Stimulated activated CD4-positive, alpha-beta T cell treated with anti-CD3 and anti-CD28 coated beads, Interleukin-1b, Interleukin-23, amount 100 ng/mL, for 4 hours (primary cell): ENCODE results near the gene ATF6B.
"Not testable (repeated sequence)": the region's sequence is repeated elsewhere in the genome, so short reads cannot be mapped to it uniquely, and the experiment has no call there.

Experiments
- DNase-seq, 2 donors: peaks; one replicate each; pipeline ENCODE4 v3.0.0-alpha.2; 2020; ENCODE audit warnings: low read depth in 2 of 2

The ATF6B gene

GRCh38 chr6:32081168-32081990 lies 46.7 kb downstream of the ATF6B start:
- DNase-seq, result no peak

- DNase-seq, result no peak
These were observed 48.3 kb downstream of the ATF6B start for GRCh38 chr6:32079566-32080290.

DNA sequence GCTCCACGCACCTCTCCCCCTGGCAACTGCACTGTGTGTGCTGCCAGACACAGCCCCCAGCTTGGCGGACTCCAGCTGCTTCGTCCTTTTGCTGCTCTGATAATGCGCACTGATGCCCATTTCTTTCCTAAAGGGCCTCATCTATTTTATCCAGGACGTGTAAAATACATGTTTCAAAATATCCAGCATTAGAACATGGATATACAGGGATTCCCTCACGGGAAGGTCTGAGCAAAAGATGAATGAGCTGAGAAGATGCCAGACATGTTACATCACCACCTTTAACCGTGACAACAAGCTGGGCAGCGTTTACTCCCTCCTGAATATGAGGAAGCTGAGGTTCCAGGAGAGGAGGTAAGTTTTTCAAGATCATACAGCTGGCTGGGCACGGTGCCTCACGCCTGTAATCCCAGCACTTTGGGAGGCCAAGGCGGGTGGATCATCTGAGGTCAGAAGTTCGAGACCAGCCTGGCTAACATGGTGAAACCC lies 51.7 kb downstream of the ATF6B start:
- no peak for DNase-seq

- DNase-seq, result no peak
These were observed 52.3 kb downstream of the ATF6B start for GRCh38 chr6:32075781-32076180.

- DNase-seq, result no peak
These were observed 53.0 kb downstream of the ATF6B start for GRCh38 chr6:32074996-32075532.

GRCh38 chr6:32073613-32074012 lies 54.4 kb downstream of the ATF6B start:
- DNase-seq, result no peak

- DNase-seq, result no peak
These were observed 54.9 kb downstream of the ATF6B start for GRCh38 chr6:32073101-32073500.

DNA sequence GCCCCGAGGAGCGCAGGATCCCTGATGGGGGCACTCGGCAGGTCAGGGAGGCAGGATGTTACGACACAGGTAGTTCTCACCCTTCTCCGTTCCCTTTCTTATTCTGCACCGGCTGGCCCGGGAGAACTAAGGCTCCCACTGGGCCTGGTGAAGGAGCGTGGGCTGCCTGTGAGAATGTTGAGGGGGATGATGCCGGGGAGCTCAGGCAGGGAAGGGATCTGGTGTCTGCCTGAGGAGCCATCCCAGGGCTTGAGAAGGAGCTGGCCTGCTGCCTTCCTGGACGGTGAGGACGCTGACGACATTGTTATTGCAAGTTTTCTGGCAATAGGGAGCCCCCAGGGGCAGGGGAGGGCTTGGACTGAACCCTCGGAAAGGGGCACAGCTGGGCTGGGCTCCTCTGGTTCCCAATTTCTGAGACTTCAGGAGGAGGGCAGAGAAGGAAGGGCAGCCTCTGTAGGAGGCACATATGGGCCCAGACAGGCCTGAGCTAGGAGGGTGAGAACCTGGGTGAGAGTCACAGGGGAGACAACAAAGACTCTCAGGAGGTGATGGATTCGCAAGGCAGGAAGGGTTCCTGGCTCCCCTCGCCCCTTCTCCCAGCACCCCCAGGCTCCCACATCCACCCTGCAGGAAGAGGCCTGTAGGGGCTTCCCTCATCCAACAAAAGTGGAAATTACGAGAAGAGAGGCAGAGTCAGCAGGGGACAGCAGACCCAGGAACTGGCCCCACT lies 57.1 kb downstream of the ATF6B start:
- no peak for DNase-seq

- no peak for DNase-seq
These were observed 58.0 kb downstream of the ATF6B start for GRCh38 chr6:32069878-32070515.

DNA sequence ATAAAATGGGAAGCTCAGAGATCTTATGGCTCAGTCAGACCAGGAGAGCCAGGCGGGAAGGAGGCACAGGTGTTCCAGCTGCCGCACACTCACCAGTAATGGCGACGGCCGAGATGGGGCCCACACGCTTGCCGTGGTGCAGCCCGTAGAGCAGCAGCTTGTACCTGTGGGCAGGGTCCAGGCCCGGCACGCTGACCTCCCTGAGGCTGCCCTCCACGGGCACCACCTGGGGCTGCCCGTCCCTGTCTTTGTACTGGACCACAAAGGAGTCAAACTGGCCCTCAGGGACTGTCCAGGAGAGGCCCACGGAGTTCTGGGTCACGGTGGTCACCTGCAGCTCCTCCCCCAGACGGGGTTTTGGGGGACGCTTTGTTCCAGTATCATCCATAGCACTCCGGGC lies 58.6 kb downstream of the ATF6B start:
- no peak for DNase-seq

- no peak for DNase-seq
These were observed 59.2 kb downstream of the ATF6B start for GRCh38 chr6:32068867-32069266.

DNA sequence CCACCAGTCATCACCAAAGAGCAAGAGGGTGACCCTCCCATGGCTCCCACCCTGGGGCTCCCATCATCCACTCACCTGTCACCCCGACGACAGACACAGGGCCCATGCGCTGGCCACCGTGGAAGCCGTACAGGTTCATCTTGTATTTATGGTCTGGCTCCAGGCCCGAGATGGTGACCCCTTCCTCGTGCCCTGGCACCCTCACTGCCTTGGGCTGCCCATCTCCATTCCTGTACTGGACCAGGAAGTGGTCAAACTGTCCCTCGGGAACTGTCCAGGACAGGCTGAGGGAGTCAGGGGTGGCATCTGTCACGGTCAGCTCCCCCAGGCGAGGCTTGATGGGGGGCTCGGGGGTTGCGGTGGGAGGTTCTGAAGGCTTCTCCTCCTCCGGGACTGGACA lies 59.7 kb downstream of the ATF6B start:
- DNase-seq, result not testable (repeated sequence)

DNA sequence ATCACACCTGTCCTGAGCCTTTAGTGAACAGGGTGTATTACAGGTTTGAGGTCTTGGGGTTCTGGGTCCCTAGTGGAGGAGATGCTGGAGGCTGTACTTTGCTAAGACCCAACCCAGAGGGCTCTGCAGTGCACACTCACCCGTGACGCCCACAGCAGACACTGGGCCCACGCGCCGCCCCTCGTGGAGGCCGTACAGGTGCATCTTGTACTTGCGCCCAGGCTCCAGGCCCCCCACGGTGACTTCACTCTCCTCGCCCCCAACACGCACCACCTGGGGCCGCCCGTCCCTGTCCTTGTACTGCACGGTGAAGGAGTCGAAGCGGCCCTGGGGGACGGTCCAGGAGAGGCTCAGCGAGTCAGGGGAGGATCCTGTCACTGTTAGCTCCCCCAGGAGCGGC lies 60.5 kb downstream of the ATF6B start:
- DNase-seq, result not testable (repeated sequence)
